ENCODE results near the gene PTGES3. TPM values are rescaled to one million over a fixed set of nuclear protein-coding genes. Genes with fewer than 3 reads are reported as not detected.

PTGES3 gene
- total and polyA plus RNA-seq, 10 of the 15 experiments (the other 5 are each of a cell fraction or from before 2014, with no cell fraction given) = 117 to 520 (median 175) TPM

GRCh38 chr12:56687223-56688128 lies 608 bp downstream of the PTGES3 start (continued):
- no peak for TF ChIP-seq RELB (IDR thresholded peaks at IDR 0.05; ENCODE audit: low read depth)
- peak; percentile 72; the same call in 1 of the 2 replicates for TF ChIP-seq MXI1 (IDR thresholded peaks at IDR 0.05; ENCODE audit: low read depth, low read length)
- 0 out of 2 replicates have a peak, but pooled peaks have one; percentile 85 for TF ChIP-seq LARP7 (IDR thresholded peaks at IDR 0.05)
- peak; percentile 73 for TF ChIP-seq MLLT1 (IDR thresholded peaks at IDR 0.05)
- peak; percentile 36; the same call in 1 of the 2 replicates for TF ChIP-seq SIN3A (IDR thresholded peaks at IDR 0.05; ENCODE audit: low read depth, low read length)
- peak; percentile 71 for TF ChIP-seq NKRF (conservative IDR thresholded peaks at IDR 0.05)
